B cell (primary cell): Measurements from ENCODE around the gene AKT1. TPM values are rescaled to one million over a fixed set of nuclear protein-coding genes. Genes with fewer than 3 reads are reported as not detected.

Source experiments
- ATAC-seq: fragments of 200-7000 bp; cut with Tn5 transposase; one replicate; pipeline ENCODE4 v1.10.0; 2021; ENCODE audit warnings: low read depth, mild to moderate bottlenecking, moderate number of reproducible peaks, moderate library complexity
- CTCF ChIA-PET: fragments of 350-600 bp; sonication (Branson Sonifier 250); formaldehyde crosslinking; loops from one replicate; lab custom pipeline; 2021; ENCODE audit warnings: antibody characterized with exemption, inconsistent platforms; lab: Charles Lee
- POLR2A ChIA-PET: fragments of 350-600 bp; sonication (Branson Sonifier 250); formaldehyde crosslinking; loops from one replicate; lab custom pipeline; 2021; ENCODE audit warnings: antibody characterized with exemption; lab: Charles Lee
- DNase-seq: peaks from one replicate; pipeline ENCODE4 v3.0.0; 2013
- H2AFZ ChIP-seq: 2 replicates; pipeline ENCODE4 v1.6.1; 2012; ENCODE audit warnings: mild to moderate bottlenecking, low read depth, low read length; ENCODE audit not compliant: insufficient read depth, poor library complexity, severe bottlenecking
- H3K27ac ChIP-seq, 2 donors: 1 replicate in 1 of 2; 2 replicates in 1 of 2; pipeline ENCODE4 v1.5.1; 2012 to 2013; ENCODE audit warnings: low read length in 2 of 2, mild to moderate bottlenecking in 2 of 2, moderate library complexity in 1 of 2
- H3K27me3 ChIP-seq, 4 experiments: fragments of 200-600 bp in 1 of 4; sonication (generic) in 1 of 4; replicated peaks in 1 of 4; 1 replicate in 2 of 4; 2 replicates in 2 of 4; pipeline versions ENCODE4 v1.6.1 to v1.7.0; 2013 to 2016; ENCODE audit warnings: low read length in 3 of 4, mild to moderate bottlenecking in 2 of 4, mixed read lengths in 1 of 4, moderate library complexity in 1 of 4; ENCODE audit not compliant: insufficient read depth in 4 of 4, control insufficient read depth in 3 of 4; ENCODE audit errors: control extremely low read depth in 1 of 4
- H3K36me3 ChIP-seq, 2 experiments: replicated peaks in 1 of 2; 1 replicate in 1 of 2; 2 replicates in 1 of 2; pipeline versions ENCODE4 v1.6.1 to v1.7.1; 2013; ENCODE audit warnings: low read length in 1 of 2; ENCODE audit not compliant: insufficient read depth in 2 of 2, control insufficient read depth in 1 of 2; ENCODE audit errors: control extremely low read depth in 1 of 2, extremely low read depth in 1 of 2
- H3K4me1 ChIP-seq, 2 donors: fragments of 200-600 bp in 1 of 2; sonication (generic) in 1 of 2; 1 replicate in 1 of 2; 2 replicates in 1 of 2; pipeline versions ENCODE4 v1.5.1 to v1.6.1; 2013 to 2017; ENCODE audit warnings: low read length in 2 of 2; ENCODE audit not compliant: control insufficient read depth in 2 of 2, insufficient read depth in 2 of 2
- H3K4me2 ChIP-seq: replicated peaks from 2 replicates; pipeline ENCODE3; 2012; ENCODE audit warnings: mild to moderate bottlenecking, low read depth, low read length; ENCODE audit not compliant: poor library complexity, severe bottlenecking
- H3K4me3 ChIP-seq, 5 experiments: fragments of 200-600 bp in 1 of 5; sonication (generic) in 1 of 5; 1 replicate in 3 of 5; 2 replicates in 2 of 5; pipeline versions ENCODE4 v1.5.1 to v1.7.0; 2011 to 2016; ENCODE audit warnings: low read length in 4 of 5, mild to moderate bottlenecking in 4 of 5, low read depth in 2 of 5, control low read depth in 1 of 5, moderate library complexity in 1 of 5; ENCODE audit not compliant: insufficient read depth in 1 of 5; ENCODE audit errors: control extremely low read depth in 1 of 5, extremely low read depth in 1 of 5
- H3K79me2 ChIP-seq: fragments of 200-600 bp; sonication (generic); one replicate; pipeline ENCODE4 v1.6.0; 2016; ENCODE audit warnings: low read length; ENCODE audit not compliant: control insufficient read depth, insufficient read depth
- H3K9ac ChIP-seq: fragments of 200-600 bp; sonication (generic); 2 replicates; pipeline ENCODE4 v1.6.1; 2017; ENCODE audit warnings: mild to moderate bottlenecking, low read length, moderate library complexity
- H3K9me3 ChIP-seq, 3 donors: one replicate each; pipeline versions ENCODE4 v1.6.1 to v1.7.1; 2013; ENCODE audit warnings: low read length in 2 of 3; ENCODE audit not compliant: control insufficient read depth in 2 of 3, insufficient read depth in 1 of 3; ENCODE audit errors: control extremely low read depth in 1 of 3
- H4K20me1 ChIP-seq: 2 replicates; pipeline ENCODE4 v1.6.0; 2012; ENCODE audit warnings: mild to moderate bottlenecking, low read length; ENCODE audit not compliant: insufficient read depth, control insufficient read depth, poor library complexity, severe bottlenecking
- H3K27ac Mint-ChIP-seq: one replicate; pipeline ENCODE4 v1.8.0; 2021; ENCODE audit warnings: mixed read lengths
- H3K27me3 Mint-ChIP-seq: one replicate; pipeline ENCODE4 v1.8.0; 2021; ENCODE audit warnings: mixed read lengths
- H3K4me1 Mint-ChIP-seq: one replicate; pipeline ENCODE4 v1.8.0; 2021; ENCODE audit warnings: mixed read lengths
- H3K4me3 Mint-ChIP-seq: one replicate; pipeline ENCODE4 v1.8.0; 2021; ENCODE audit warnings: mixed read lengths
- H3K9me3 Mint-ChIP-seq: one replicate; pipeline ENCODE4 v1.8.0; 2022; ENCODE audit warnings: mixed read lengths; ENCODE audit not compliant: insufficient read depth
- EZH2 ChIP-seq: IDR thresholded peaks from 2 replicates; pipeline ENCODE4 v1.6.1; 2012; ENCODE audit warnings: borderline replicate concordance, low read depth, mild to moderate bottlenecking, moderate library complexity, low read length; ENCODE audit not compliant: insufficient read depth, poor library complexity, severe bottlenecking
- WGBS: methylation state at CpG from one replicate; pipeline ENCODE4 v1.1.5; 2013; ENCODE audit warnings: missing lambda C conversion rate; ENCODE audit not compliant: insufficient coverage; 5-methylcytosine and 5-hydroxymethylcytosine counted together
- intact Hi-C: fragments of 100-400 bp; cut with micrococcal nuclease; formaldehyde crosslinking; loops from one replicate; pipeline ENCODE4 v1.10.0; 2022
- polyA plus RNA-seq: library from polyadenylated mRNA; depleted of rRNA; stranded (reverse); fragments of >200 nt; gene quantifications from 2 replicates; pipeline ENCODE4 v1.2.3, GENCODE V29; 2012
- total RNA-seq, 2 donors: library from RNA; stranded (reverse); fragments of 120-200 nt in 1 of 2; gene quantifications; 1 replicate in 1 of 2; 2 replicates in 1 of 2; pipeline versions ENCODE4 v1.2.3 to v1.2.4, GENCODE V29; 2013 to 2022
- TF ChIP-seq, protein P1 (sequence below): fragments of 200-600 bp; IDR thresholded peaks from one replicate; pipeline ENCODE4 v1.8.0; 2022; ENCODE audit warnings: antibody characterized with exemption, mild to moderate bottlenecking

Gene AKT1
- total and polyA plus RNA-seq, 2 donors (not counting 1 experiment from before 2014, with no cell fraction given) = 71.1 to 90.1 TPM

DNA sequence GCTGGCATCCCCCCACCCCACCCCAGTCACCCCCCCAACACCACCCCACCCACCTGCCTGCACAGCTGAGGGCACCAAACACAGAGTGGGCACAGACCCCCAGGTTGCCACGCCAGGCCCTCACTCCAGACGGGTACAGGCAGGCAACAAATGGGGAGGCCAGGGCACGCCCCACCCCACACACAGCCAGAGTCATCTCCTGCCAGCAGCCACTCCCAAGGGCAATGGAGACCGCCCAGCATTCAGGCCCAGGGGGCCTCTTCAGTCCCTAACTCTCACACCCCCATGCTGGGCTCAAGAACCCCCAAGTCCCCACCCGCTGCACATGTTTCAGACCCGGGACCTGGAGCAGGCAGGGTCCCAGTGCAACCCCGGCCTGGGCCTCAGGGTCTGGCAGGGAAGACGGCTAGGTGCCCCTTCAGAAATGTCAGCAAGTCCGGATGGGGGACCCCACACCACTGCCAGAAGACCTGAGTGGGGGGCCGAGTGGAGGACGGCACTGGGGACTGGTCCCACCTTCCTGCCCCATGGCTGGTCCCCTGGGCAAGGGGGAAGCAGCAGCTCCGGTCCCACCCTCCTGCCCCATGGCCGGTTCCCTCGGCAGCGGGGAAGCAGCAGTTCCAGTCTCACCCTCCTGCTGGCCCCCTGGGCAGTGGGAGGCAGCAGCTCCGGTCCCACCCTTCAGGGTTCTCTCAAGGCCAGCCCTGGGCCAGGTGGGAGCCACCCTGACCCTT lies 11.9 kb downstream of the AKT1 start:
- POLR2A ChIA-PET = no interaction called here
- no peaks in the 10 kb centered on the region for H3K27me3 Mint-ChIP-seq
- Histone ChIP-seq H4K20me1 (peaks cover 91% of the 10 kb centered on the region), H3K27ac (no peak overlapping the region), H2AFZ (no peak overlapping the region), H3K9me3 (no peaks in the 10 kb centered on the region), H3K79me2 (peaks cover 42% of the 10 kb centered on the region), H3K9ac (no peak overlapping the region), H3K27me3 (no peaks in the 10 kb centered on the region), H3K4me2 (no peak overlapping the region), H3K36me3 (peaks cover 0 to 12% of the 10 kb centered on the region in 2 experiments), H3K4me1 (peaks cover 0 to 16% of the 10 kb centered on the region in 2 donors), H3K4me3 (no peak overlapping the region)
- no peak for DNase-seq
- 97% methylated on average over 16 of the region's 16 CpGs for WGBS
- no peak overlapping the region for H3K27ac Mint-ChIP-seq
- TF ChIP-seq, protein P1, sequence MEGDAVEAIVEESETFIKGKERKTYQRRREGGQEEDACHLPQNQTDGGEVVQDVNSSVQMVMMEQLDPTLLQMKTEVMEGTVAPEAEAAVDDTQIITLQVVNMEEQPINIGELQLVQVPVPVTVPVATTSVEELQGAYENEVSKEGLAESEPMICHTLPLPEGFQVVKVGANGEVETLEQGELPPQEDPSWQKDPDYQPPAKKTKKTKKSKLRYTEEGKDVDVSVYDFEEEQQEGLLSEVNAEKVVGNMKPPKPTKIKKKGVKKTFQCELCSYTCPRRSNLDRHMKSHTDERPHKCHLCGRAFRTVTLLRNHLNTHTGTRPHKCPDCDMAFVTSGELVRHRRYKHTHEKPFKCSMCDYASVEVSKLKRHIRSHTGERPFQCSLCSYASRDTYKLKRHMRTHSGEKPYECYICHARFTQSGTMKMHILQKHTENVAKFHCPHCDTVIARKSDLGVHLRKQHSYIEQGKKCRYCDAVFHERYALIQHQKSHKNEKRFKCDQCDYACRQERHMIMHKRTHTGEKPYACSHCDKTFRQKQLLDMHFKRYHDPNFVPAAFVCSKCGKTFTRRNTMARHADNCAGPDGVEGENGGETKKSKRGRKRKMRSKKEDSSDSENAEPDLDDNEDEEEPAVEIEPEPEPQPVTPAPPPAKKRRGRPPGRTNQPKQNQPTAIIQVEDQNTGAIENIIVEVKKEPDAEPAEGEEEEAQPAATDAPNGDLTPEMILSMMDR = no peak
- no peak for TF ChIP-seq EZH2
- CTCF ChIA-PET = no interaction called here
- no peak overlapping the region for H3K4me3 Mint-ChIP-seq
- ATAC-seq = no peak
- no peaks in the 10 kb centered on the region for H3K9me3 Mint-ChIP-seq
- H3K4me1 Mint-ChIP-seq = no peaks in the 10 kb centered on the region
- intact Hi-C loops = no loop called here

DNA sequence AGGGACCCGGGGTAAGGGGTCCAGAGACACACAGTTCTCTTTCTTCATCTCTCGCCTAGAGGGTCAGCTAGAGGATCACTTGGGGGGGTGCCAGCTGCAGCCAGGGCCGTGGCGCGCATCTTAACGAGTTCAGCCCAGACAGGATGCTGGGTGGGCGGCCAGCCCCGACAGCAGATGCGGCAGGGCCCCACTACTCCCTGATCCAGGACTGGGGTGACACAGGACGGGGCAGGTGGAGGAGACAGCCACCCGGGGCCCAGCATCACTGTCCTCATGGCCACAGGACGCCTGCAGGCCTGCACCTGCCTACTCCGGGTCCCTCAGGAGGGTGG lies 12.8 kb downstream of the AKT1 start:
- no peak overlapping the region for H3K27ac ChIP-seq
- no peak overlapping the region for H3K4me3 ChIP-seq
- TF ChIP-seq, protein P1 = no peak
- TF ChIP-seq EZH2 = no peak
- no peak overlapping the region for H2AFZ ChIP-seq
- Mint-ChIP-seq H3K9me3 (no peaks in the 10 kb centered on the region), H3K27me3 (no peaks in the 10 kb centered on the region), H3K27ac (no peak overlapping the region), H3K4me1 (no peaks in the 10 kb centered on the region), H3K4me3 (no peak overlapping the region)
- no peak for ATAC-seq
- CTCF ChIA-PET = no interaction called here
- H3K36me3 ChIP-seq = peaks cover 0 to 9% of the 10 kb centered on the region in 2 experiments
- H3K4me1 ChIP-seq = peaks cover 0 to 8% of the 10 kb centered on the region in 2 donors
- H3K9ac ChIP-seq = no peak overlapping the region
- WGBS = 88% methylated on average over 13 of the region's 13 CpGs
- H3K79me2 ChIP-seq = peaks cover 33% of the 10 kb centered on the region
- no peak for DNase-seq
- POLR2A ChIA-PET = no interaction called here
- no peaks in the 10 kb centered on the region for H3K27me3 ChIP-seq
- intact Hi-C loops = no loop called here
- no peaks in the 10 kb centered on the region for H3K9me3 ChIP-seq
- peaks cover 83% of the 10 kb centered on the region for H4K20me1 ChIP-seq
- H3K4me2 ChIP-seq = no peak overlapping the region
